PC-3 (cell line): Measurements from ENCODE around the gene POMP.

ENCODE experiments used
- EZH2 ChIP-seq: fragments of 300-600 bp; sonication (generic); IDR thresholded peaks from one replicate; pipeline ENCODE4 v1.6.1; 2017; ENCODE audit warnings: antibody characterized with exemption, mild to moderate bottlenecking, low read length; ENCODE audit not compliant: unreplicated experiment
- TF ChIP-seq, protein P1 (sequence below): fragments of 300-600 bp; sonication (generic); conservative IDR thresholded peaks from 2 replicates; pipeline ENCODE4 v1.5.1; 2017; ENCODE audit warnings: antibody characterized with exemption, low read depth, mild to moderate bottlenecking, low read length

DNA sequence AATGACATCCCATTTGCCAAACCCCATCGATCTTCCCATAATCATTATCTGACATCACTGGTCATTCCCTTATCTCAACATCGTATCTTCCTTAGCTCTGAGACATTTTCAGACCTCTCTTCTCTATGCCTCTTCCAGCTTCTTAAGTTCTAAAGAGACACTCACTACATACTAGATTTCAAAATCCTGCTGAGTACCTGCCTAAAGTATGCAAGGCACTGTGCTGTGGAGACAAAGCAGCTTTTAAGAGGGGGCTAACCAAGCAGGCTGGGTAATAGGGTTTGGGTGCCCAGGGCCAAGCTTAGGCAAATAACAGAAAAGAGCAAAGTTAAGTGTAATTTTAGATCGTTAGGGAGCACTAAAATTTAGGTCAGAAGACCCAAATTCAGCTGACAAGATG is 3.4 kb upstream of the POMP start:
- TF ChIP-seq, protein P1, sequence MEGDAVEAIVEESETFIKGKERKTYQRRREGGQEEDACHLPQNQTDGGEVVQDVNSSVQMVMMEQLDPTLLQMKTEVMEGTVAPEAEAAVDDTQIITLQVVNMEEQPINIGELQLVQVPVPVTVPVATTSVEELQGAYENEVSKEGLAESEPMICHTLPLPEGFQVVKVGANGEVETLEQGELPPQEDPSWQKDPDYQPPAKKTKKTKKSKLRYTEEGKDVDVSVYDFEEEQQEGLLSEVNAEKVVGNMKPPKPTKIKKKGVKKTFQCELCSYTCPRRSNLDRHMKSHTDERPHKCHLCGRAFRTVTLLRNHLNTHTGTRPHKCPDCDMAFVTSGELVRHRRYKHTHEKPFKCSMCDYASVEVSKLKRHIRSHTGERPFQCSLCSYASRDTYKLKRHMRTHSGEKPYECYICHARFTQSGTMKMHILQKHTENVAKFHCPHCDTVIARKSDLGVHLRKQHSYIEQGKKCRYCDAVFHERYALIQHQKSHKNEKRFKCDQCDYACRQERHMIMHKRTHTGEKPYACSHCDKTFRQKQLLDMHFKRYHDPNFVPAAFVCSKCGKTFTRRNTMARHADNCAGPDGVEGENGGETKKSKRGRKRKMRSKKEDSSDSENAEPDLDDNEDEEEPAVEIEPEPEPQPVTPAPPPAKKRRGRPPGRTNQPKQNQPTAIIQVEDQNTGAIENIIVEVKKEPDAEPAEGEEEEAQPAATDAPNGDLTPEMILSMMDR = no peak
- TF ChIP-seq EZH2 = no peak
